ENCODE measurements around the gene CEBPG. TPM values are rescaled to one million over a fixed set of nuclear protein-coding genes. Genes with fewer than 3 reads are reported as not detected.

CEBPG gene
- total RNA-seq, 6 experiments from 2014 or later, result 15.0 to 32.3 (median 27.1) TPM

DNA sequence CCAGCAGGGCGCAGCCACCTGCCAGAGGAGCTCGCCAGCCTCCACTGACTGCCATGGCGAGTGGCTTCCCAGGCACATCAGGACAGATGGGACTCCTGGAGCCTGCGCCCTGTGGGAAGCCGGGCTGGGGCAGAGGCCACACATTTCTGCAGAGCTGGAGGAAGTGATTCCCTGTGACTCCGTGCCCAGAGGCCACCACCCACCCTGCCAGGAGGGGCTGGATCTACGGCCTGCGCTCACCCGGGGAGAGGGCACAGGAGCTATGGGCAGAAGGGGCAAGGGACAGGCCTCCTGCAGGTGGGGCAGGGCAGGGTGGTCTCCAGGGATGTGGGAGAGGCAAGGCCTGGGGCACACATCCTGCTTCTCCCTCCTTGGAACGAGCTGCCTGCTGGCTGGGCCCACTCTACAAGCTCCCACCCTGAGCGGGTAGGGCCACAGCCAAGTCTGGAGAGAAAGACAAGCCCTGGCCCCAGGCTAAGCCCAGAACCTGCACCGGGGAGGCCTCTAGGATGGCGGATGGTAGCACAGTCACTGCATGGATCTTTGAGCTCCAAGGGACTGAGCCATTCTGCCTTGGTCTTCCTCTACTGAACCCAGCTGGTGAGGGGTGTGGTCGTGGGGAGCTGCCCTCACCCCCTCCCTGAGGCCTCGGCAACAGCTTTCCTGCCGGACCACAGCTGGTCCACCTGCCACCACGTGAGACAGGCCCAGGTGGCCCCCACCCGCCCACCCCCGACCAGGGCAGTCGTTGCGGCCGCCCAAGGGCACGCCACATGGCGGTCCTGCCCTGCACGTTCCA, 40.6 kb downstream of the CEBPG start:
- Histone ChIP-seq H3K4me1 (peaks cover 0 to 3% (median 0%) of the 10 kb centered on the region in 4 donors), H3K9me3 (no peaks in the 10 kb centered on the region), H3K4me3 (no peak overlapping the region), H3K27me3 (no peaks in the 10 kb centered on the region), H3K27ac (no peak overlapping the region), H3K36me3 (peaks cover 0 to 25% (median 0%) of the 10 kb centered on the region in 4 donors)
- 90% methylated on average over 4 of the region's 25 CpGs for WGBS (ENCODE audit: insufficient coverage, low coverage, low lambda C conversion rate, missing lambda C conversion rate)
- TF ChIP-seq CTCF (IDR thresholded peaks at IDR 0.05) (no peak), POLR2A (IDR thresholded peaks at IDR 0.05) (no peak)
- DNase-seq (peak in 1 of 3 donors; percentile 51), ATAC-seq (no peak)
- intact Hi-C loops (cut with DNase I), result no loop called here

DNA sequence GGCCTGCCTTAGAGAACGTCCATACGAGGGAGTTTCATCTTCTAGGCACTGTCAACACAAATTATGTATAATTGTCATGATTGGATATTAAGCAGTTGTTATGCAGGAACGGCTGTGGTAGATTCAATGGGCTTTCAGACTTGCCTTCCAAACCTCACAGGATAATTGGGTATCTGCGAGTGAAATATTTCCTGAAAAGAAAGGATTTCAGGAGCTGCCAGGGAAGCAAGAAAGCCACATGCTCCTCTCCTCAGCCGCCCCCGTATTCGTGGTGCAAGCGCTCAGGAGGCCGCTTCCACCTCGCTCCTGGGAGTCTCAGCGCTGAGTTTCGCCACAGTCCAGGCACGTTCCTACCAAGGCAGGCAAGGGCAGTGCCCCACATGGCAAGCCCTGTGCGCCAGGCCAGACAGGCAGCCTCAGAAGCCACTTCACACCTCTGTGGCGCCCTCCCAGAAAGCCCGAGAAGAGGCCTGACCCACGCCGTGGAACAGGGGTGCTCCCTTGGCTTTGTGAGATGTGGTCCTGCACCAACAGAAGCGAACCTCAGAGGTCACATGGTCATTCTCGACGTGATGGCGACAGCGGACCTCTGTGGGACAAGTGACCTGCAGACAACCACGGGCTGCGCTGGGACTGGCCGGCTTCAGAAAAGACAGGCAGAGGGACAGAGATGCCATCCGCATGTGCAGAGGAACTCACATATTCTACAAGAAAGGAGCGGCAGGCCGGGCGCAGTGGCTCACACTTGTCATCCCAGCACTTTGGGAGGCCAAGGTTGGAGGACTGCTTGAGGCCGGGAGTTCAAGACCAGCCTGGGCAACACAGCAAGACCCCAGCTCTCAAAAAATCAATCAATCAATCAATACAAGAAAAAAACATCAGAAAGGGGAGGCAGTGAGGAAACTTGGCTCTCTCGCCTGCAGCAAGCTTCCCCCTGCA, 41.4 kb downstream of the CEBPG start:
- TF ChIP-seq CTCF (IDR thresholded peaks at IDR 0.05) (no peak), POLR2A (IDR thresholded peaks at IDR 0.05) (no peak)
- Histone ChIP-seq H3K4me1 (peaks cover 0 to 3% (median 0%) of the 10 kb centered on the region in 4 donors), H3K27ac (no peak overlapping the region), H3K27me3 (no peaks in the 10 kb centered on the region), H3K4me3 (no peak overlapping the region), H3K36me3 (peaks cover 0 to 22% (median 0%) of the 10 kb centered on the region in 4 donors), H3K9me3 (no peaks in the 10 kb centered on the region)
- peak in 1 of 3 donors; percentile 48 for DNase-seq
- intact Hi-C loops (cut with DNase I), result no loop called here
- ATAC-seq, result no peak
- WGBS (ENCODE audit: insufficient coverage, low coverage, low lambda C conversion rate, missing lambda C conversion rate), result 89% methylated on average over 17 of the region's 32 CpGs

GRCh38 chr19:33416307-33417215, 43.1 kb downstream of the CEBPG start:
- Histone ChIP-seq H3K27ac (no peak overlapping the region), H3K4me3 (no peak overlapping the region), H3K27me3 (no peaks in the 10 kb centered on the region), H3K4me1 (no peaks in the 10 kb centered on the region), H3K9me3 (no peaks in the 10 kb centered on the region), H3K36me3 (peaks cover 0 to 9% (median 0%) of the 10 kb centered on the region in 4 donors)
- intact Hi-C loops (cut with DNase I), result no loop called here
- ATAC-seq (peak; percentile 49 to 69 (median 60)), DNase-seq (peak in 1 of 3 donors; percentile 62)
- TF ChIP-seq CTCF (IDR thresholded peaks at IDR 0.05) (peak; percentile 49 to 63 (median 60)), POLR2A (IDR thresholded peaks at IDR 0.05) (no peak)
- WGBS (ENCODE audit: insufficient coverage, low coverage, low lambda C conversion rate, missing lambda C conversion rate), result 49% methylated on average over 7 of the region's 27 CpGs

GRCh38 chr19:33417751-33418150, 44.2 kb downstream of the CEBPG start:
- WGBS (ENCODE audit: insufficient coverage, low coverage, low lambda C conversion rate, missing lambda C conversion rate), result 89% methylated on average over 5 of the region's 14 CpGs
- intact Hi-C loops (cut with DNase I), result no loop called here

More at GRCh38 chr19:33417751-33418150, 44.2 kb downstream of the CEBPG start:
- no peak overlapping the region for H3K27ac ChIP-seq
- H3K9me3 ChIP-seq, result no peaks in the 10 kb centered on the region
- DNase-seq (peak in 1 of 3 donors; percentile 49), ATAC-seq (no peak)
- no peaks in the 10 kb centered on the region for H3K4me1 ChIP-seq
- H3K36me3 ChIP-seq, result peaks cover 0 to 4% (median 0%) of the 10 kb centered on the region in 4 donors
- TF ChIP-seq POLR2A (IDR thresholded peaks at IDR 0.05) (no peak), CTCF (IDR thresholded peaks at IDR 0.05) (no peak)
- H3K4me3 ChIP-seq, result no peak overlapping the region
- no peaks in the 10 kb centered on the region for H3K27me3 ChIP-seq
